Hematopoietic multipotent progenitor cell treated with erythropoietin and hydrocortisone succinate and interleukin-3 and kit ligand, for 15 days (in vitro differentiated cells): Measurements from ENCODE around the gene SYT11.
"Not testable (repeated sequence)": the region's sequence is repeated elsewhere in the genome, so short reads cannot be mapped to it uniquely, and the experiment has no call there.

Source experiments
- DNase-seq: peaks from one replicate; pipeline ENCODE4 v3.0.0-alpha.2; 2015; ENCODE audit warnings: low spot score

The SYT11 gene

DNA sequence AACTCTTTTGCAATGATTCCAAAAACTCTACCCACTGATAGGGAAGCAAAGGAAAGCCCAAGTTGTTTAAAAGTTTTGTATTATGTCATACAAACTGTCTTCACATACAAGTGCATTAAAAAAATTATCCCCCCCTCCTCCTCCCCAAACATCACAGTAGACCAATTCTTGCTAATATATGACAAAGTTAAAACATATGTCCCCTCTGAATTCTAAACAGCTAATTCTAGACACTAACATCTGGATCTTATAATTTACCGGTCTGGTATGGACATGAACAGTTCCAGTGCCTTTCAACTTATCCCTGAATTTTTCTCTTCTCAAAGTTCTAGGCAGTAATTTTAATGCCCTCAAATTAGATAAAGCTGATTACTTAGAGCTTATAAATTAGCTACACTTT is 38.4 kb downstream of the SYT11 start:
- DNase-seq, result no peak

DNA sequence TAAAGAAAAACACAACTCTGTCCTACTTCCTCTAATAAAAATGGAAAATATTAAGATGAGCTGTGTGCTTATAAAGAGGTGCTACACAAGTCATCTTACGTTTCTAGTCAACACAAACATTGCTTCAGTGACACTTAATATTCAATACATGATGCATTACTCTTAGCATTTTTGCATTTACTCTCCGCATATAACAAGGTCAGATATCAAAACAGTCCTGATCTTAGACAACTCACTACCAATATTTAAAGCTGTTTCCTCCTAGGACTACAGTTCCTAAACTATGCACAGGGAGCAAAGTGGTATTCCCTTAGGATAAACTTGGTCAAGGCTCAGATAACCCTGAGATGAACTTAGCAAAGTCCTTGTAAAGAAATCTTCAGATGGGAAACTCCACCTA is 39.5 kb downstream of the SYT11 start:
- DNase-seq, result no peak

DNA sequence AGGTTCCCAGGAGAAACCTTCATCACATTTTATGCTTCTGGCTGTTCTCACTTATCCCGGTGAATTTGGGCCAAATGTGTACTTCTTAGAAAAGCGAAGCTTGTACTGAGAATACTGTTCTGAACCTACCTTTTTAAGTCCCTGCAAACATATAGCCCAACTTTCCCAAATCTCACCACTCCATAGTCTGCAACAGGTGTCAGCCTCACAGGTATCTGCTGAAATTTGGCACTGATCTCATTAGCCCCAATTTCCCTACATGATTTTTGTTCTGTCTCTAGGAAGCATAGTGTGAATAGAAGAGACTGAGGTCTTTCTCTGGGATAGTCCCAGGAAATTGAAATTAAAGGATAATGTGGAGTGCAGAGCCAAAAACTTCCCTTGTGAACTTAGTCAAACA is 40.3 kb downstream of the SYT11 start:
- DNase-seq, result no peak

DNA sequence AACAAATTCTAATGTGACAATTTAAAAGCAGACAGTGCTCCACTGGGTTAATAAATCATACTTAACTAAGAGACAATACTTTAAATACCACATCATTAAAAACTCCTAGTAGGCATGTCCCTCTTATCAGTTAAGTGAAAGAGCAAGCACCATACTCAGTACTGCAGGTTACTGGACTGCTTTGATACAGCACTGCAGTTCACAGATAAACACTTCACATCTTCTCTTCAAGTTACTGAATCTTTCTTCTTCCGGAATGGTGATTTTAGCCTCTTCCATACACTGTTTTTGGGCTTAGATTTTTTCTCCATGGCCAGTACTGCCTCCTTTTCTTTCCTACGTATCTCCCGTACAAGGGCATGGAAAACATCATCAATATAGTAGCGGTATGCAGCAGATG is 40.8 kb downstream of the SYT11 start:
- peak; percentile 48 for DNase-seq

DNA sequence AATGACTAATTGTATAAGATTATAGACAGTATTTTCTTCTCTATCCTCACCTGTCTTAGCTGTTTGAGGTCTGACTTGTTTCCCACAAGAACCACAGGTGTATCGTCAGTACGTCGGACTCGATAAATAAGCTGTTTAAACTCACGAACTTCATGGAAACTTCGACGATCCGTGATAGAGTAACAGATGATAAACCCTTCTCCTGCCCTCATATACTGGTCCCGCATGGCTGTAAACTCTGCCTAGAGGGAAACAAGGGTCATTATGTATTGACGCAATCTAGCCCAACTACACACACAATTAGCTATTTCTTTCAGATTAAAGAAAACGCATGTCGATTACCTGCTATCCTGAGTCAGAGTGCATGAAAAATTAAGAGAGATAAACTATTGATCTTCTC is 44.9 kb downstream of the SYT11 start:
- no peak for DNase-seq

DNA sequence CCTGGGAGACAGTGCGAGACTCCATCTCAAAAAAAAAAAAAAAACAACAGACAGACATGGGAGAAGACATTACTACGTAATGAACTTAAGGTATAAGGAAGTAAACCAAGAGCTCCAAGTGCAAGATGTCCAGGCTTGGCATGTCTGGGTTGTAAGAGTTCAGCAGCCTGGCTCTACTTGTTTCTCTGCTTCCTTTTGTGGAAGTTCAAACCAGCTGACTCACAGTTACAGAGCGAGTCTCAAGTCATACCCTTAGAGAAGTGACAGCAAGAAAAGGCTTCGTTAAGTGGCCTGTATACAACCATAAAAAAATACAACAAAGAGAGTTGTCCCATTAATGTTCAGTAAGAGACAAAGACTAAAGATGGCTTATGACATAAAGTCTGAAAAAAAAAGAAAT is 50.5 kb downstream of the SYT11 start:
- peak; percentile 68 for DNase-seq

DNA sequence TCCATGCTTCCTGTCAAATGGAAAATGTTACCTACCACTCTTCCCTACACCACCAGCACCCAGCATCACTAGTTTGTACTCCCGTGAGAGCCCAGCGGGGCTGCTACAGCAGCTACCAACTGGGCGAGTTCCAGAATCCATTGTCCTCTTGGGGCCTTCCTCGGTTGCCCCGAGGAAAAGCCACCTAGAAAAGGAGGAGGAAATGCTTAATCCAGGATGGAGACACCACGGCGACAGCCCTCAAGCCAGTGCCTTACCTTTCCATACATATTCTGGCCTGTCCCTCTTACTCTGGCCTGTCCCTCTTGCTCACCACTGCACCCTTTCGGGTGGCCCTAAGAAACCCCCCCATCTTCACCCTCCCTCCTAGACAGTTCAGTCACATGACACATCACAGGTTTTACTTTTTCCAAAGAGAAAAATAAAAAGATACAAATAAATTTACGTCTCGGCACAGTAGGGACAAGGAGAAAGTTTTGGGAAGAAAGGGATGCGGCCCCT is 51.3 kb downstream of the SYT11 start:
- DNase-seq, result peak; percentile 31

DNA sequence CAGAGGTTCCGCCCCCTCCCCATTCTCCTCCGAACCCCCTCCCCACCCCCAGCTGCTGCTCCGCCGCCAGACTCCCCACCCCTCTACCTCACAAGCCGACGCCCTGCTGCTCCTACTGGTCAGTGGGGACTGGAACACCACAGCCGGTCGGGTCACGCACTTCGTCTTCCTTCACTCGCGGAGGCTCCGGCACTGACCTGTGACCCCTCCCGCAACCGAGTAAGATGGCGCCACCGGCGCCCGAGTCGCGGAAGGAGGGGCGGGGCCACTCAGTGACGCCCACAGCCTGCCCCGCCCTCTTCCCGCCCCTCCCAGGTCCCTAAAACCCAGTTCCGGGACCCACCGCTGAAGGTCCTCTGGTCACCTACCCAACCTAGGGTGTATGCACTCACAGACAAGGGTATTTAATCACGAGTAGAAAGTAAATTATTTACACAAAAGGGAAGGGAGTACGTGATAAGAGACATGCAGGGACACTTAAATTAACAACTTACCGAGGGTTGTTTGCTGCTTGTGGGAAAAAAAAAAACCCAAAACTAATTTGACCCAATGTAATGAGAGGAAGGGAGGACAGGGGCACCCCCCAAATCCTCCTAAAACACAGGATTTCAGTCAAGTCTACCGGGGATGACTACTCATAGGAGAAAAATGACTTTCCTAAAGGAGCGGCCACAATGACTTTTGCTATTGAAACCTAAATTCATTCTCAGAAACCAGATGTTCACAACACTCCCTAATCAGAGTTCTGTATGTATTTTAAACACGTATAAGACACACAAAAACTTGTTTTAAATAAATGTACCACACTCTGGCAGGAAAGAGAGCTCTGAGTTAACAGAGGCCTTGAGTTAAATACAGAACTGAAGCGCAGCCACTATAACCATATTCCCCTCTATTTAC is 52.0 kb downstream of the SYT11 start, which contains the start of gene RIT1:
Gene RIT1, minus strand, starts transcription at position 194 of the 900 bp plus-strand sequence. CDS start 588 bp downstream, outside the sequence.
- DNase-seq, result peak; percentile 89

DNA sequence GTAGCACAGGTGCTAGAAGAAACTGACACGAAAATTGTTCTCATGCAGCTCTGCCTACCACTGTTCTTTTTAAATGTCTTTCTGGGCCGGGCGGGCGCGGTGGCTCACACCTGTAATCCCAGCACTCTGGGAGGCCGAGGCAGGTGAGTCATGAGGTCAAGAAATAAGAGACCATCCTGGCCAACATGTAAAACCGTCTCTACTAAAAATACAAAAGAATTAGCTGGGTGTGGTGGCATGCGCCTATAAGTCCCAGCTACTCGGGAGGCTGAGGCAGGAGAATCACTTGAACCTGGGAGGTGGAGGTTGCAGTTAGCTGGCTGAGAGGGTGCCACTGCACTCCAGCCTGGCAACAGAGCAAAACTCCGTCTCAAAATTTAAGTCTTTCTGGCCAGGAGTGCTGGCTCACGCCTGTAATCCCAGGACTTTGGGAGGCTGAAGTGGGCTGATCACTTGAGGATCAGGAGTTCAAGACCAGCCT is 52.7 kb downstream of the SYT11 start:
- DNase-seq, result no peak

DNA sequence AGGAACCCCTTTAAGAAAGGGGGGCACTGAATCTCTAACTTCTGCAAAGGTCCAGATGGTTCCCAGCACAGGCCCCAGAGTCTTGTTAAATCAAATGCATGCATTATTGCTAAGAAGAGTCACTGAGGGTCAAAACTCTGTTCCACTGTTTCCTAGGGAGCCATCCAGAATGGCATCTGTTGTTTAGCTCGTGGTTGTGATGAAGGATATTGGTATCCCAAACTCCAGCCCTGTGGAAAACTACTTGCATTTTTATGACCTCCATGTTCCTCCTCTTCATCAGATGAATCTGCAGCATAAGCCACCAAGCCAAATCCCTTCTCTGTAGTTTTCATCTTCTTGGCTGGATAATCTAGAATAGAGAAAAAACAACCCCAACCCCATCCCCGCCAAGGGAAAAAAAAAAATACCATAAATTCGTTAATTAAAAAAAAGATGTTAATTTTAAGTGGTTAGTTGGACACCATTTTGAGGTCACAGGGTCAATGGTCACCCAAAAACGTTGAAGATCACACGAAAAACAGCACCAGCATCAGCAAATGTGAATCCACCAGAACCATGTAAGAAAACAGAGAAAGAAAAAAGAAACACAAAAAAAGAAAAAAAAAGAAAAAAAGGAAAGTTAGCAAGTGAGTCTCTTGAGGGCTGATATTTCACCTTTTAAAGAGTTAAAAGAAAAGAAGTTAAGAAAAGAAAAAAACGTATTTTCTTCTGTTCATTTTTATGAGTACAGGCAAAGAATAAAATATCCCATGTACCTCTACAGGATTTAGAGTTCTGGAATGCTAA is 54.8 kb downstream of the SYT11 start:
- no peak for DNase-seq

DNA sequence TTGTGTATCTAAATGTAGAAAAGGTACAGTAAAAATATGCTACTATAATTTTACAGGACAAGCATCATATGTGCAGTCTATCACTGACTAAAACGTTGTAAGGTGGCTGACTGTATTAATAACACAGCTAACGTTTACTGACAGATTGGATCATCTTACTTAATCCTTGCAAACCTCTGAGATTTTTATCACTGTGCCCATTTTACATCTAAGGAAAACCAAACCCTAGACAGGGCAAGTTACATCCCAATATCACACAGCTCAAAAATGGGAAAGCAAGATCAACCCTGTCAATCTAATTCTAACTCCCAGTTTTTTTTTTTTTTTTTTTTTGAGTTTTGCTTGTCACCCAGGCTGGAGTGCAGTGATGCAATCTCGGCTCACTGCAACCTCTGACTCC is 59.3 kb downstream of the SYT11 start:
- no peak for DNase-seq

DNA sequence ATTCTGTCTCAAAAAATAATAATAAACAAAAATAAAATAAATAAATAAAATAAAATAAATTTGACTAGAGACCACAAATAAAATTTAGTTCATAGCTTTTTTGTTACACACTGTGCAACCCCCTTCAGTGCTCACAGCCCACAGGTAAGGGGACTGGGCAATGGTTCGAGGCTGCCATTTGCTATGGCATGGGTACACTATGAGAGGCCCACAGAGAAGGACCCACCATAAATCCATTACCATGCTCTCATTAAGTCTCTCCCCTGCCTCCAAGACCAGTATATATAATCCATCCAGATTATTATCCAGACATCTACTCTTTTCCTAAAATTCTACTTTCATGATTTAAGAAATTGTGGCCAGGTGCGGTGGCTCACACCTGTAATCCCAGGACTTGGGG is 60.4 kb downstream of the SYT11 start:
- no peak for DNase-seq

DNA sequence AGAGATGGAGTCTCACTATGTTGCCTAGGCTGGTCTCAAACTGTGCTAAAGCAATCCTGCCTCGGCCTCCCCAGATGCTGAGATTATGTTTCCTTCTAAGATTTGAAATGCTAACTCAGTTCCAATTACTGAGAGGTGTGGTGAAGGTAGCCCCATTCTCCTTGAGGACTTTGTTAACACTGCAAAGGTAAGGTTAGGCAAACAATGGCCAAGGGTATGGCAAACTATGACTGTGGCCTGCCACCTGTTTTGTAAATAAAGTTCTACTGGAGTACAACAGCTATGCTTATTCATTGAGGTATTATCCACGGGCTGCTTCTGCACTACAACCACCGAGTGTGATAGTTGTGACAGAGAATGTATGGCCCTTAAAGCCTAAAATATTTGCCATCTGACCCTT is 61.4 kb downstream of the SYT11 start:
- no peak for DNase-seq

DNA sequence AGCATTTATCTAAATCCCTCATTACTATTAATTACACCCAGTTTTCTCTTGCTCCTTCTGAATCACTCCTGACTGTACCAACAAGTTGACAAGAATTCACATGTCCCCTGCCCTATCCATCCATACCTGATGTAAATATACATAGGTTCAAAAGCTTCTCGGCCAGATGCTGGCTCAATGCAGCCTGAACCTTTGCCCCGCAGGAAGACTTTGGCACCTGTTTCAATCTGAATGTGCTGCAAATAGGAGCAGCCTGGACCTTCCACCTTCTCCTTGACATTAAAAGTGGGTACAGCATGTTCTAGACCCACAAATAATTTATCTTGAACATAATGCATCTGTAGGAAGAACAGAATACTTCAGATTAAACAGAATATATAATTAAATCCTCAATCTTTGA is 66.1 kb downstream of the SYT11 start:
- DNase-seq, result no peak

DNA sequence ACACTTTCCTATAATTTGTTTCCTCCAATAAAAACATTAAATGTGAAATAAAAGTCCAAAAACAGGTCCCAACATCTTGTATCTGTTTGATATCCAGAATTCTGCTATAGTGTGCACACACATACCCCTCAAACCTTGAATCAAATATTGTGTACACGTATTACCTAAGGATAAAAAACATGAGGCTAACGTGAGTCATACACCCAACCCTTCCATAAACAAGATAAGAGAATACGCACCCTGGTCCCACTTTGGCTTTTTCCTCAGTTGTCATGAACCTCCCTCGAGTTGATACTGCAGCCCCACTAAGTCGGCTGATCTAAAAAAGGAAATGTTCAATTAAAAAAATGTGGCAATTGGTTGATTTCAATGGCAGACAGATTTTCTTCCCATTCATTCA is 69.7 kb downstream of the SYT11 start:
- DNase-seq, result peak; percentile 56

DNA sequence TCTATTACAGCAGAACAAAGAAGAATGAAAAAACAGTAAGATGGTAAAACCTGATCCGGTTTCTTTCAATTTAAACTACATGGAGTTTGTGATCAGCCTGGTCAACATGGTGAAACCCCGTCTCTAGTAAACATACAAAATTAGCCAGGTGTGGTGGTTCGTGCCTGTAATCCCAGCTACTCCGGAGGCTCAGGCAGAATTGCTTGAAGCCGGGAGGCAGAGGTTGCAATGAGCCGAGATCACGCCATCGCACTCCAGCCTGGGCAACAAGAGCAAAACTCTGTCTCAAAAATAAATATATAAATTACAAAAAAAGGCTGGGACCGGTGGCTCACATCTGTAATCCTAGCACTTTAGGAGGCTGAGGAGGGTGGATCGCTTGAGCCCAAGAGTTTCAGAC is 71.4 kb downstream of the SYT11 start:
- not testable (repeated sequence) for DNase-seq

DNA sequence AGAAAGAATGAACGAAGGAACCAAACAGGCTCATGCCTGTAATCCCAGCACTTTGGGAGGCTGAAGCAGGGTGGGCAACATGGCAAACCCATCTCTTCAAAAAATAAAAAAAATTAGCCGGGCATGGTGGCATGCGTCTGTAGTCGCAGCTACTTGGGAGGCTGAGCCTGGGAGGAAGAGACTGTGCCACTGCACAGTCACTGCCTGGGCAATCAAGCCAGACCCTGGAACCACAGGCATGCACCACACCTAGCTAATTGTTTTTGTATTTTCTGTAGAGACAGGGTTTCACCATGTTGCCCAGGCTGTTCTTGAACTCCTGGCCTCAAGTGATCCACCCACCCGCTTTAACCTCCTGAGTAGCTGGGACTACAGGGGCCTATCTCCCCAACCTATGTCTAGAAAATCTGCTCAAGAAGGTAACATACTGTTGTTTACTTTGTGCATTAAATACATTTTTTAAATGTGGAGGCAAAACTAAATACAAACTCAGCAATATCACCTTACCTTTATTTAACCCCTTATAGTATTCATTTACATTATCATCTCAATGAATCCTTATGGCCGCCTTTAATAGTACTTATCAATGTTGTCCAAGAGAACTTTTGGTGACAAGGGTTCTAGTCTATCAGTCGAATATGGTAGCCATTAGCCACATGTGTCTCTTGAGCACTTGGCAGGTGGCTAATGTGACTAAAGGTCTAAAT is 72.1 kb downstream of the SYT11 start:
- DNase-seq, result no peak

DNA sequence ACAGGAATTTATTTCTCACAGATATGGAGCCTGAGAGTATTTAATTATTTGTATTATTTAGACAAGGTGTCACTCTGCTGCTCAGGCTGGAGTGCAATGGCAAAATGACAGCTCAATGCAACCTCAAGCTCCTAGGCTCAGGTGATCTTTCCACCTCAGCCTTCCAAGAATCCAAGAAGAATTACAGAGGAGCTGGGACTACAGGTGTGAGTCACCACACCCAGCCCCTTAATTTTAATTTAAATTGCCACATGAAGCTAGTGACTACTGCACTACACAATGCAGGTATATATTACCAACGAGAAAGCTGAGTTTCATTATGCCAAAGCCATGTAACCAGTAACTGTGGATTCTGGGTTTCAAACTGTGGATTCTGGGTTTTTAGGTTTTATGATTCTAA is 72.7 kb downstream of the SYT11 start:
- no peak for DNase-seq

DNA sequence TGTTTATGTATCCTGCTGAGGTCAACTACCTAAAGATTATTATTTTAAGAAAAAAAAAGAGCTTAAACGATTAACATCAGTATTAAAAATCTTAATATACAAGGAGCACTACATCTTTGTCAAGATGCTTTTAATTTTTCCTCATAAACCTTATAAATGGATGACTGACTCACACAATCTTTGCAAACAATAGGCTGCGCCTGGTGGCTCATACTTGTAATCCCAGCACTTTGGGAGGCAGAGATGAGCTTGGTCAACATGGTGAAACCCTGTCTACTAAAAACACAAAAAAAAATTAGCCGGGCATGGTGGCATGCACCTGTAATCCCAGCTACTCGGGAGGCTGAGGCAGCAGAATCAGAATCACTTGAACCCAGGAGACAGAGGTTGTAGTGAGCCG is 73.1 kb downstream of the SYT11 start:
- DNase-seq, result no peak

DNA sequence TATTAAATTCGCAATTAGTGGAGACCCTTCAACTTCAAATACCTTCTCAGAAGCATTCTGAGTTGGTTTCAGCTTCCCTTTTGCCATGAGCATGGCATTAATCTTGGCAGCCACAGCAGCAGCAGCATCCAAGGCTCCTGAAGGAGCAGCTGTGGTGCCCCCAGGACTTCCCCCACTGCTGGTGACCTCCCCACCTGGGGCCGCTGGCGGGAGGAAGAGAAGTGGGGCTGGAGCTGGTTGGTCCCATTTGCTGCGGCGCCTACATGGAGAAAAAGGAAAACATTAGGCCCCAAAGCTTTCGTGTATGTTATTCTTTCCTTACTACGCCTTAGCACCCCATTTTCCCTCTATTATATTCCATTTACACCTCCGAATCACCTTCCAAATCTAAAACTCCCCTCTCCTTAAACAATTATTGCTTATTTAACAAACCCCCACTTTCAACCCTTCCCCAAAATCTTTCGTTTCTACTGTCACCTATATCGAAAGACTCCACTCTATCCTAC is 74.3 kb downstream of the SYT11 start:
- no peak for DNase-seq

DNA sequence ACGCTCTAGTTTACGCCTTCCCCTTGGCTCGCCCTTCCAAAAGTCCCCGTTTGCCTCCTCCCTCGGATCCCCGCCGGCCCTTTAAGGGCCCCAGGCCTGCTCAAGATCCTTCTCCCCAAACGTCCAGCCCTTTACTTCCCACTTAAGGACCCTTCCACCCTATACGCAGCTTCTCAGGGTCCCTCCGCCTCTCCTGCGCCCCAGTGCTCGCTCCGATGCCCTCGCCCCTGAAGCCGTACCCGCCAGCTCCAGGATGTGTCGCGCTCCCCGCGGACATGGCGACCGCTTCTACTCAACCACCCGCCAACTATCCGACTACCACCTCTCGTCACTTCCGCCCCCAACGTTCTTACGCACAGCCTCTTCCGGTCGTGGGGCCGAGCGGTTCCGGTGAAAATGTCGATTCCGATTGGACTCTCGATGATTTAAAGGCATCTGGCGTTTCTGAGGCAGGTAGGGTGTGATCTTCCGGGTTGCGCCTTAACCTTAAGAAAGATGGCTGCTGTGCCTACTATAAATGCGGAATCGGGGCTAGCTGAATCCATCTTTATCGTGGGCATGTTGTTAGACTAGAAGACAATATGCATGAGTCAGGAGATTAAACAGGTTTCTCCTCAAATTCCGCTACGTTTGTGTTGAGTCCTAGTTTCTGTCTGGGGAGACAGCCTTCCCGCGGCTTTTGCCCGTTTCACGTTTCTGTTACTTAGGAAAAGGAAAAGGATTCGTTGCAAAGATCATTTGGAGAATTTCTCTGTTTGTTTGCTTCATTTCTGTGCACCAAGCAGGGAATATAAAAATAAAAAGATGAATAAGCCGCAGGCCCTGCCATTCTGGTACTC is 74.9 kb downstream of the SYT11 start, which contains the start of gene KHDC4:
Gene KHDC4, minus strand, starts transcription at position 317 of the 839 bp plus-strand sequence. Its CDS starts 40 bp downstream, at position 277.
- DNase-seq, result peak; percentile 98
